HEK293 (cell line): ENCODE data around the gene FBXO27.

Source experiments
- KLF16 ChIP-seq: fragments of 450-650 bp; formaldehyde crosslinking; IDR thresholded peaks from 2 replicates; pipeline ENCODE4 v1.5.1; 2017; ENCODE audit warnings: missing biosample characterization, missing genetic modification characterization
- PRDM10 ChIP-seq: fragments of 450-650 bp; formaldehyde crosslinking; IDR thresholded peaks from 2 replicates; pipeline ENCODE4 v1.5.1; 2016; ENCODE audit warnings: missing biosample characterization, missing genetic modification characterization
- ZNF768 ChIP-seq: fragments of 450-650 bp; formaldehyde crosslinking; IDR thresholded peaks from 2 replicates; pipeline ENCODE4 v1.5.1; 2018; ENCODE audit warnings: missing biosample characterization, mild to moderate bottlenecking, missing genetic modification characterization
- ZNF843 ChIP-seq: fragments of 450-650 bp; formaldehyde crosslinking; IDR thresholded peaks from 2 replicates; pipeline ENCODE4 v1.5.1; 2016; ENCODE audit warnings: missing biosample characterization, missing genetic modification characterization

GRCh38 chr19:39060171-39060570 lies 27.8 kb upstream of the FBXO27 start:
- TF ChIP-seq ZNF843 (tag by site-specific recombination) (no peak), KLF16 (tag by site-specific recombination) (no peak), ZNF768 (tag by site-specific recombination) (no peak), PRDM10 (tag by site-specific recombination) (no peak)
